ENCODE data around the gene EPHA3. TPM values are rescaled to one million over a fixed set of nuclear protein-coding genes. Genes with fewer than 3 reads are reported as not detected.

The EPHA3 gene
- total and polyA plus RNA-seq, 10 of the 15 experiments (the other 5 are each of a cell fraction or from before 2014, with no cell fraction given) = 0.03 to 39.0 (median 0.07) TPM; not detected in 4

DNA sequence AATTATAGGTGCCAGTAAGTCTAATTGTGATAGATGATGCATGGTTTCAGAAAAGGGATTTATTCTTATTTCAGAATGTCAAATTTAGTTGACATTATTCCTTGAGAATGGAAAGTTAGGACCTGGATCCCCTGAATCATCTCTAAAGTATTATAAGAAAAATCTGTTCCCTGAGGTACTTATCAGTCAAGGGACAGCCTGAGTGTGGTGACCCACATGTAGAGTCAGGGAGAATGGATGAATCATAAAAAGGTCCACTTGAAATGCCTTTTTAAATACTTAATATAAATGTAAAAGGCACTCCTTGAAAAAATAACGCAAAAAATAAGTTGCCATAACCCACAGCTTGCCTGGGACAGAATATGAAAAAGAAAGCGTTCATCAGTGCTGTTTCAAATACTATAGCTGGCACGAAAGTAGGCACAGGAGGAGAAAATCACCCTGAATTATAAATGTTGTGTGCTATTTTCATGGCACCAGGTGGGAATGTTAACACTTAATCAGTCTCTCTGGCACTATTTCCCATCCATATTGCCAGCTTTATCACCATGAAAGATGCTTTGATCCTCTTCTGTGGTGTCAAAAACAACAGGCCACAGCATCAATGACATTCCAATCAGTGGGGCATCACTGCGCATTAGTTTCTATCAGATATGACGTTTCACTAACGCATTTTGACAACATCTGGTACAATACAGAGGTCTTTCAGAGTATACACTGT is 208.5 kb downstream of the EPHA3 start:
- H3K9ac ChIP-seq (ENCODE audit: control insufficient read depth, insufficient read depth, low read length) = no peak overlapping the region
- no peaks in the 10 kb centered on the region for H3K36me3 ChIP-seq (ENCODE audit: control insufficient read depth in 2 of 2, insufficient read depth in 2 of 2, low read length in 1 of 2)
- POLR2A ChIA-PET = interaction anchor here (0.7 kb wide), 1 partner anchor 770 kb away, joined by 3 read pairs; no protein-coding TSS in a partner anchor
- no peaks in the 10 kb centered on the region for H4K20me1 ChIP-seq (ENCODE audit: control insufficient read depth, insufficient read depth)
- WGBS (ENCODE audit: insufficient coverage, insufficient replicate concordance, low lambda C conversion rate, missing lambda C conversion rate) = 25% methylated on average over 6 of the region's 6 CpGs
- in situ Hi-C loops (cut with MboI) (no loop called here), intact Hi-C loops (cut with micrococcal nuclease; ENCODE audit: unreplicated experiment) (no loop called here)
- DNase-seq (ENCODE audit: low read depth, low spot score) = no peak
- H3K4me3 ChIP-seq = no peak overlapping the region
- no peak overlapping the region for H3K4me2 ChIP-seq (ENCODE audit: control insufficient read depth, insufficient read depth)
- CTCF ChIA-PET = interaction anchor here (1.1 to 2.2 kb wide), 4 partner anchors 10 to 776 kb away, joined by 3 to 13 read pairs (median 3); no protein-coding TSS in a partner anchor
- no peak for TF ChIP-seq NR2C1 (IDR thresholded peaks at IDR 0.05)
- TF ChIP-seq, protein P1, sequence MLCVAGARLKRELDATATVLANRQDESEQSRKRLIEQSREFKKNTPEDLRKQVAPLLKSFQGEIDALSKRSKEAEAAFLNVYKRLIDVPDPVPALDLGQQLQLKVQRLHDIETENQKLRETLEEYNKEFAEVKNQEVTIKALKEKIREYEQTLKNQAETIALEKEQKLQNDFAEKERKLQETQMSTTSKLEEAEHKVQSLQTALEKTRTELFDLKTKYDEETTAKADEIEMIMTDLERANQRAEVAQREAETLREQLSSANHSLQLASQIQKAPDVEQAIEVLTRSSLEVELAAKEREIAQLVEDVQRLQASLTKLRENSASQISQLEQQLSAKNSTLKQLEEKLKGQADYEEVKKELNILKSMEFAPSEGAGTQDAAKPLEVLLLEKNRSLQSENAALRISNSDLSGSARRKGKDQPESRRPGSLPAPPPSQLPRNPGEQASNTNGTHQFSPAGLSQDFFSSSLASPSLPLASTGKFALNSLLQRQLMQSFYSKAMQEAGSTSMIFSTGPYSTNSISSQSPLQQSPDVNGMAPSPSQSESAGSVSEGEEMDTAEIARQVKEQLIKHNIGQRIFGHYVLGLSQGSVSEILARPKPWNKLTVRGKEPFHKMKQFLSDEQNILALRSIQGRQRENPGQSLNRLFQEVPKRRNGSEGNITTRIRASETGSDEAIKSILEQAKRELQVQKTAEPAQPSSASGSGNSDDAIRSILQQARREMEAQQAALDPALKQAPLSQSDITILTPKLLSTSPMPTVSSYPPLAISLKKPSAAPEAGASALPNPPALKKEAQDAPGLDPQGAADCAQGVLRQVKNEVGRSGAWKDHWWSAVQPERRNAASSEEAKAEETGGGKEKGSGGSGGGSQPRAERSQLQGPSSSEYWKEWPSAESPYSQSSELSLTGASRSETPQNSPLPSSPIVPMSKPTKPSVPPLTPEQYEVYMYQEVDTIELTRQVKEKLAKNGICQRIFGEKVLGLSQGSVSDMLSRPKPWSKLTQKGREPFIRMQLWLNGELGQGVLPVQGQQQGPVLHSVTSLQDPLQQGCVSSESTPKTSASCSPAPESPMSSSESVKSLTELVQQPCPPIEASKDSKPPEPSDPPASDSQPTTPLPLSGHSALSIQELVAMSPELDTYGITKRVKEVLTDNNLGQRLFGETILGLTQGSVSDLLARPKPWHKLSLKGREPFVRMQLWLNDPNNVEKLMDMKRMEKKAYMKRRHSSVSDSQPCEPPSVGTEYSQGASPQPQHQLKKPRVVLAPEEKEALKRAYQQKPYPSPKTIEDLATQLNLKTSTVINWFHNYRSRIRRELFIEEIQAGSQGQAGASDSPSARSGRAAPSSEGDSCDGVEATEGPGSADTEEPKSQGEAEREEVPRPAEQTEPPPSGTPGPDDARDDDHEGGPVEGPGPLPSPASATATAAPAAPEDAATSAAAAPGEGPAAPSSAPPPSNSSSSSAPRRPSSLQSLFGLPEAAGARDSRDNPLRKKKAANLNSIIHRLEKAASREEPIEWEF (IDR thresholded peaks at IDR 0.05; ENCODE audit: insufficient replicate concordance, low read depth, low read length) = no peak
- no peak overlapping the region for H3K27ac ChIP-seq (ENCODE audit: control insufficient read depth, insufficient read depth)
- ATAC-seq = no peak
- no TSS peak for BruUV-seq (replicated peaks)
- SMC1A ChIA-PET (ENCODE audit: uncharacterized antibody, unreplicated experiment) = interaction anchor here (0.9 to 2.9 kb wide), 4 partner anchors 10 to 776 kb away, joined by 3 to 19 read pairs (median 4); no protein-coding TSS in a partner anchor
- RAD21 ChIA-PET (ENCODE audit: unreplicated experiment) = interaction anchor here (2.1 kb wide), 1 partner anchor 775 kb away, joined by 13 read pairs; no protein-coding TSS in a partner anchor
- H3K79me2 ChIP-seq (ENCODE audit: control insufficient read depth, insufficient read depth, low read length) = no peaks in the 10 kb centered on the region
- H3K4me1 ChIP-seq (ENCODE audit: control insufficient read depth, insufficient read depth, low read length) = no peaks in the 10 kb centered on the region
- no peak overlapping the region for H2AFZ ChIP-seq (ENCODE audit: control insufficient read depth, low read depth, low read length)
- no peaks in the 10 kb centered on the region for H3K27me3 ChIP-seq (replicated peaks in 1 of 2; ENCODE audit: control insufficient read depth in 2 of 2, insufficient read depth in 2 of 2, low read length in 1 of 2)
- H3K9me3 ChIP-seq (replicated peaks; ENCODE audit: control insufficient read depth, insufficient read depth, low read length) = no peaks in the 10 kb centered on the region
- no peak for FAIRE-seq

All from GM12878 (cell line).